NCI-H2081 treated with DMSO at 0.1 percent for 48 hours (cell line): ENCODE results near the gene ARHGAP26.

Experiments used
- DNase-seq: peaks from one replicate; lab custom pipeline; 2025; lab: John Stamatoyannopoulos, UW

Gene ARHGAP26

GRCh38 chr5:143013176-143013891, 243.2 kb downstream of the ARHGAP26 start:
- no peak for DNase-seq

GRCh38 chr5:143014017-143014651, 244.0 kb downstream of the ARHGAP26 start:
- DNase-seq: no peak

GRCh38 chr5:143016777-143017516, 246.8 kb downstream of the ARHGAP26 start:
- no peak for DNase-seq

- DNase-seq: no peak
Observed at GRCh38 chr5:143017541-143017940, 247.4 kb downstream of the ARHGAP26 start.

GRCh38 chr5:143017992-143018391, 247.8 kb downstream of the ARHGAP26 start:
- DNase-seq: no peak

GRCh38 chr5:143019157-143019556, 249.0 kb downstream of the ARHGAP26 start:
- no peak for DNase-seq

GRCh38 chr5:143019614-143020515, 249.7 kb downstream of the ARHGAP26 start:
- no peak for DNase-seq

- no peak for DNase-seq
Observed at GRCh38 chr5:143021595-143021994, 251.4 kb downstream of the ARHGAP26 start.

- no peak for DNase-seq
Observed at GRCh38 chr5:143023411-143024096, 253.4 kb downstream of the ARHGAP26 start.

- DNase-seq: no peak
Observed at GRCh38 chr5:143024228-143024920, 254.2 kb downstream of the ARHGAP26 start.

- no peak for DNase-seq
Observed at GRCh38 chr5:143025376-143025775, 255.2 kb downstream of the ARHGAP26 start.

- no peak for DNase-seq
Observed at GRCh38 chr5:143025971-143026370, 255.8 kb downstream of the ARHGAP26 start.

GRCh38 chr5:143026380-143026779, 256.2 kb downstream of the ARHGAP26 start:
- DNase-seq: no peak

- DNase-seq: no peak
Observed at GRCh38 chr5:143029293-143029692, 259.1 kb downstream of the ARHGAP26 start.

- no peak for DNase-seq
Observed at GRCh38 chr5:143030349-143030748, 260.2 kb downstream of the ARHGAP26 start.

GRCh38 chr5:143031781-143032580, 261.8 kb downstream of the ARHGAP26 start:
- no peak for DNase-seq

GRCh38 chr5:143032581-143032836, 262.3 kb downstream of the ARHGAP26 start:
- DNase-seq: no peak

- DNase-seq: no peak
Observed at GRCh38 chr5:143033535-143034250, 263.5 kb downstream of the ARHGAP26 start.

- no peak for DNase-seq
Observed at GRCh38 chr5:143036146-143036927, 266.2 kb downstream of the ARHGAP26 start.
